Stimulated activated CD4-positive, alpha-beta T cell treated with anti-CD3 and anti-CD28 coated beads, Interleukin-4, amount 100 ng/mL, for 4 hours (primary cell): ENCODE measurements around the gene KCND2.
"Not testable (repeated sequence)": the region's sequence is repeated elsewhere in the genome, so short reads cannot be mapped to it uniquely, and the experiment has no call there.

ENCODE experiments used
- DNase-seq, 2 experiments: peaks; one replicate each; pipeline ENCODE4 v3.0.0-alpha.2; 2020

KCND2 gene

GRCh38 chr7:120588862-120589261 lies 315.9 kb downstream of the KCND2 start:
- DNase-seq, result no peak

GRCh38 chr7:120600607-120601006 lies 327.6 kb downstream of the KCND2 start:
- no peak for DNase-seq

- DNase-seq, result no peak
These were observed 330.4 kb downstream of the KCND2 start for GRCh38 chr7:120603366-120603765.

- DNase-seq, result no peak
These were observed 336.3 kb downstream of the KCND2 start for GRCh38 chr7:120609136-120609753.

- no peak for DNase-seq
These were observed 339.0 kb downstream of the KCND2 start for GRCh38 chr7:120611975-120612374.

GRCh38 chr7:120615703-120616102 lies 342.7 kb downstream of the KCND2 start:
- no peak for DNase-seq

- DNase-seq, result no peak
These were observed 344.3 kb downstream of the KCND2 start for GRCh38 chr7:120617275-120617674.

- DNase-seq, result no peak
These were observed 355.3 kb downstream of the KCND2 start for GRCh38 chr7:120628251-120628650.

- DNase-seq, result no peak
These were observed 366.9 kb downstream of the KCND2 start for GRCh38 chr7:120639884-120640283.

GRCh38 chr7:120645966-120646365 lies 373.0 kb downstream of the KCND2 start:
- no peak for DNase-seq

GRCh38 chr7:120654241-120654640 lies 381.3 kb downstream of the KCND2 start:
- no peak for DNase-seq

GRCh38 chr7:120658516-120658915 lies 385.5 kb downstream of the KCND2 start:
- DNase-seq, result no peak

GRCh38 chr7:120662291-120662690 lies 389.3 kb downstream of the KCND2 start:
- no peak for DNase-seq

- DNase-seq, result no peak
These were observed 392.1 kb downstream of the KCND2 start for GRCh38 chr7:120665068-120665467.

- no peak for DNase-seq
These were observed 402.1 kb downstream of the KCND2 start for GRCh38 chr7:120675076-120675475.

- DNase-seq, result no peak
These were observed 404.6 kb downstream of the KCND2 start for GRCh38 chr7:120677535-120677934.

GRCh38 chr7:120680985-120681384 lies 408.0 kb downstream of the KCND2 start:
- DNase-seq, result no peak

GRCh38 chr7:120684463-120684862 lies 411.5 kb downstream of the KCND2 start:
- no peak for DNase-seq

- DNase-seq, result no peak
These were observed 418.9 kb downstream of the KCND2 start for GRCh38 chr7:120691915-120692314.

- no peak for DNase-seq
These were observed 422.9 kb downstream of the KCND2 start for GRCh38 chr7:120695848-120696247.

GRCh38 chr7:120700796-120701195 lies 427.8 kb downstream of the KCND2 start:
- DNase-seq, result no peak

GRCh38 chr7:120702408-120702807 lies 429.4 kb downstream of the KCND2 start:
- not testable (repeated sequence) for DNase-seq

- DNase-seq, result no peak
These were observed 430.7 kb downstream of the KCND2 start for GRCh38 chr7:120703585-120704240.

GRCh38 chr7:120709252-120709971 lies 436.4 kb downstream of the KCND2 start:
- DNase-seq, result no peak
